CD4-positive, alpha-beta T cell treated with Interleukin-10 for 1 hour (primary cell): ENCODE results near the gene CLASP2.
"Not testable (repeated sequence)": the region's sequence is repeated elsewhere in the genome, so short reads cannot be mapped to it uniquely, and the experiment has no call there.

Experiments used
- DNase-seq: peaks from one replicate; pipeline ENCODE4 v3.0.0-alpha.2; 2020

CLASP2 gene

GRCh38 chr3:33682770-33683169 lies 35.3 kb downstream of the CLASP2 start:
- DNase-seq = no peak

- DNase-seq = no peak
These were observed 36.4 kb downstream of the CLASP2 start for GRCh38 chr3:33681667-33682066.

GRCh38 chr3:33678073-33678472 lies 40.0 kb downstream of the CLASP2 start:
- DNase-seq = no peak

- DNase-seq = not testable (repeated sequence)
These were observed 44.6 kb downstream of the CLASP2 start for GRCh38 chr3:33673436-33673835.

- DNase-seq = no peak
These were observed 49.4 kb downstream of the CLASP2 start for GRCh38 chr3:33668618-33669017.

GRCh38 chr3:33665294-33665693 lies 52.8 kb downstream of the CLASP2 start:
- no peak for DNase-seq

GRCh38 chr3:33664195-33664594 lies 53.9 kb downstream of the CLASP2 start:
- DNase-seq = no peak

GRCh38 chr3:33663042-33663441 lies 55.0 kb downstream of the CLASP2 start:
- DNase-seq = no peak

- DNase-seq = no peak
These were observed 58.1 kb downstream of the CLASP2 start for GRCh38 chr3:33659856-33660434.

GRCh38 chr3:33658991-33659848 lies 58.8 kb downstream of the CLASP2 start:
- DNase-seq = peak; percentile 9

GRCh38 chr3:33658621-33658990 lies 59.4 kb downstream of the CLASP2 start:
- no peak for DNase-seq

GRCh38 chr3:33658039-33658438 lies 60.0 kb downstream of the CLASP2 start:
- DNase-seq = no peak

- DNase-seq = no peak
These were observed 65.3 kb downstream of the CLASP2 start for GRCh38 chr3:33652736-33653135.

GRCh38 chr3:33651101-33651500 lies 67.0 kb downstream of the CLASP2 start:
- not testable (repeated sequence) for DNase-seq

GRCh38 chr3:33650495-33650894 lies 67.6 kb downstream of the CLASP2 start:
- DNase-seq = no peak

- DNase-seq = no peak
These were observed 69.3 kb downstream of the CLASP2 start for GRCh38 chr3:33648793-33649192.

GRCh38 chr3:33646406-33646805 lies 71.6 kb downstream of the CLASP2 start:
- DNase-seq = no peak

GRCh38 chr3:33645060-33645647 lies 72.9 kb downstream of the CLASP2 start:
- DNase-seq = peak; percentile 62

- DNase-seq = no peak
These were observed 73.5 kb downstream of the CLASP2 start for GRCh38 chr3:33644582-33644981.

- DNase-seq = no peak
These were observed 75.2 kb downstream of the CLASP2 start for GRCh38 chr3:33642806-33643205.

- no peak for DNase-seq
These were observed 78.2 kb downstream of the CLASP2 start for GRCh38 chr3:33639889-33640288.

- no peak for DNase-seq
These were observed 80.6 kb downstream of the CLASP2 start for GRCh38 chr3:33637482-33637881.

- peak; percentile 52 for DNase-seq
These were observed 81.8 kb downstream of the CLASP2 start for GRCh38 chr3:33636125-33636850.

- no peak for DNase-seq
These were observed 83.8 kb downstream of the CLASP2 start for GRCh38 chr3:33634262-33634661.
